HG03571 (cell line): ENCODE measurements around the gene AP1M1.

ENCODE experiments used
- ATAC-seq: cut with Tn5 transposase; IDR thresholded peaks from one replicate; pipeline ENCODE4 v1.9.1; 2021; ENCODE audit not compliant: unreplicated experiment

The AP1M1 gene

GRCh38 chr19:16228637-16229321, 31.1 kb downstream of the AP1M1 start:
- no peak for ATAC-seq

DNA sequence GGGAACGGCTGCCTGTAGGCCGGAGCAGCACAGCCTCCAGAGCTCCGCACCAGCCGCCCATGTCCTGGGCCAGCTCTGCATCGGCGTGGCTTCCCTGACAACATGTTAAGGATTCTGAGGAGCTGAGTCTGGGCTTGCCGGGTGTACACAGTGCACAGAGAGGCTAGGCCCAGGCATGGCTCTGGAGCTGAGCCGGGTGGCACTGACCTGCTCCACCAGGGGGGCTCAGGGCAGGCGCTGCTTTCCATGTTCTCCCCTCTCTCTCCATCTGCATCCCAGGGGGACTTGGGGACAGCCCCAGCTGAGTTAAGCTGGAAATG, 31.6 kb downstream of the AP1M1 start:
- no peak for ATAC-seq

- no peak for ATAC-seq
These were observed 34.4 kb downstream of the AP1M1 start for GRCh38 chr19:16232127-16232526.

- ATAC-seq: no peak
These were observed 34.9 kb downstream of the AP1M1 start for GRCh38 chr19:16232568-16232967.

GRCh38 chr19:16233081-16233776, 35.5 kb downstream of the AP1M1 start:
- no peak for ATAC-seq

GRCh38 chr19:16233836-16234551, 36.3 kb downstream of the AP1M1 start:
- no peak for ATAC-seq

- ATAC-seq: no peak
These were observed 37.1 kb downstream of the AP1M1 start for GRCh38 chr19:16234552-16235445.

DNA sequence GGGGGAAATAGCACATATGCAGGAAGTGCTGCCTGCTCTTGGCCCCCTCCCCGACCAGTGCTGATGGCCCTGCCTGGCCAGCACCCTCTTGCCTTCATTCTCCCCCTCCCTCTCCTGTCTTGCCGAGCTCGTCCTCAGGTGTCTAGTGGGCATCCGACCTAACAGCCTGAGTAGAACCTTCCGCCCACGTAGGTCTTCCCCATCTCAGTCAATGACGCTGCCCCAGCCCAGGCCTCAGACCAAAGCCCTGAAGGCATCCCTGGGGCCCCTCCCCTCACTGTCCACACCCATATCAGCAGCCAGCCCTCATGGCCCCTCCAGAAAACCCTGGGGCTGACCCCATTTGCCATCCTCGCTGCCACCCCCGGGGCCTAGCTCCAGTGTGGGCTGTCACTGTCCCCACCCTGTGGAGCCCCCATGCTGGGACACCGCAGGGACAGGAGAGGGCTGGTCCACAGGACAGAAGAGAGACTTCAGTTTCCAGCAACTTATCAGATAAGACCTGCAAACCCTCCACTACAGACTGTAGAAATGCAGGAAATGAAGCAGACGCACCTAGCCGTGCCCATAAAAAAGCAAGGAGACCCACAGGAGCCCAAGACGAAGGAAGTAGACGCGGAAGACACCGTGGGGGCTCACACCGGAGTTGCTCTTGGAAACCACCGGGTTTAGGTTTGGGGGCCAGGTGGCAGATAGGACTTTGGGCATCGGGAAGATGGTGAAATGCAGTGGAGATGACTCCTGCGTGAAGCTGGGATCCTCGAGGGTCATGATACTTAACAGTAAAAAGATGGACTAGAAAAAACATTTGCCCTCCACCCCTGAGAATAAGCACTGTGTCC, 38.3 kb downstream of the AP1M1 start:
- no peak for ATAC-seq

GRCh38 chr19:16244091-16244490, 46.4 kb downstream of the AP1M1 start:
- ATAC-seq: no peak

GRCh38 chr19:16247353-16248182, 49.9 kb downstream of the AP1M1 start:
- ATAC-seq: no peak

DNA sequence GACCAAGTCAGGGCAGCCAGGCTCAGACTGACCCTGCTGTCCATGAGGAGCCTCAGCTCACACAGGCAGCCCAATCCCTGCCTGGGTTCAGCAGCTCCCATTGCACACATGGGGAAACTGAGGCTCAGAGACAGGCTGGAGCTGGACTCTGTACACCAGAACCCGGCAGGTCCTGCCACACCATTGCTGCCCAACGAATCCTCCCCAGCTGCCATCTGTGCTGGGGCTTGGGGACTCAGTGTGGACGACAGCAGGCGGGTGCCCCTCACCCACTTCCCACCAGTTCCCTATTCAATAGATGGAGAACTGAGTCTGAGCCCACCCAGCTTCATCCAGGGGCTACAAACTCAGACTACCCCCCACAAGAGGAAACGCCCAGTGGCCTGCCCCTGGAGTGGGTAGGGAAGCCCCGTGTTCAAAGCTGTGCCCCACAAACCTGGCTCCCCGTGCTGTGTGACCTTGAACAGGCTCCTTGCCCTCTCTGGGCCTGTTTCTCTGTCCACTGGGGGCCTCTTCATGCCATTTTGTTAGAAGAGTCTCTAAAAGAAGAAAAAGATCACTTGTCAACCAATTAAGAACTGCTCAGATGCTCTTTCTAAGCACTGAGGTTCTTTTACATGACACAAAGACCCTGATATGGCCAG, 50.8 kb downstream of the AP1M1 start:
- ATAC-seq: no peak

DNA sequence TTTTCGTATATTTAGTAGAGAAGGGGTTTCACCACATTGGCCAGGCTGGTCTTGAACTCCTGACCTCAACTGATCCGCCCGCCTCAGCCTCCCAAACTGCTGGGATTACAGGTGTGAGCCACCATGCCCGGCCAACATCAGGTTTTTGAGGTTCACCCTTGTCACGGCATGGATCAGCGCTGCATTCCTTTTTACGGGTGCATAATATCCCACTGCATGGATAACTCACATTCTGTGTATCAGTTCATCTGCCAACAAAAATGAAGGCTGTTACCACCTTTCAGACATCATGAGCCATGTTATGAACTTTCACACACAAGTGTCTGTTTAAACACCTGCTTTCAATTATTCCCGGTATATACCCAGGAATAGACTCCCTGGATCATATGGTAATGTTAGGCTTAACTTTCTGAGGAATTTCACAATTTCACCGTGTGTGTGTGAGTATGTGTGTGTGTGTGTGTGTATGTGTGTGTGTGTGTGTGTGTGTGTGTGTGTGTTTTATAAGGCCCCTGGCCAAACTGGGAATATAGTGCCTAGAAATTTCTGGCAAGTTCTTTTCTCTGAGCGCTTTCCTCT, 52.2 kb downstream of the AP1M1 start:
- no peak for ATAC-seq

- no peak for ATAC-seq
These were observed 54.9 kb downstream of the AP1M1 start for GRCh38 chr19:16252459-16253205.

DNA sequence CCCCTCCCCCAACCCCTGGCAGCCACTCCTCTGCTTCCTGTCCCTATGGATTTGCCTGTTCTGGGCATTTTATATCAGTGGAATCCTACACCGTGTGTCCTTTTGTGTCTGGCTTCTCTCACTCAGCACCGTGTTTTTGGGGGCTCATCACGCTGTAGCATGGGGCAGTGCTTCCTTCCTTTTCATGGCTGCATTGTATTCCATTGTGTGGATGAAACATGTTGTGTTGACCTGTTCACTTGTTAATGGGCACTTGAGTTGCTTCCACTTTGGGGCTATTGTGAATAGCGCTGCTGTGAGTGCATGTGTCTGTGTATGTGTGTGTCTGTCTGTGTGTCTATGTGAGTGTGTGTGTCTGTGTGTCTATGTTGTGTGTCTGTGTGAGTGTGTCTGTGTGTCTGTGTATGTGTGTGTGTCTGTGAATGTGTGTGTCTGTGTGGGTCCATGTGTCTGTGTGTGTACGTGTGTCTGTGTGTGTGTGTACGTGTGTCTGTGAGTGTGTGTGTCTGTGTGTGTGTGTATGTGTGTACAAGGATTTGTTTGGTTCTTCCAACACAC, 57.2 kb downstream of the AP1M1 start:
- no peak for ATAC-seq

DNA sequence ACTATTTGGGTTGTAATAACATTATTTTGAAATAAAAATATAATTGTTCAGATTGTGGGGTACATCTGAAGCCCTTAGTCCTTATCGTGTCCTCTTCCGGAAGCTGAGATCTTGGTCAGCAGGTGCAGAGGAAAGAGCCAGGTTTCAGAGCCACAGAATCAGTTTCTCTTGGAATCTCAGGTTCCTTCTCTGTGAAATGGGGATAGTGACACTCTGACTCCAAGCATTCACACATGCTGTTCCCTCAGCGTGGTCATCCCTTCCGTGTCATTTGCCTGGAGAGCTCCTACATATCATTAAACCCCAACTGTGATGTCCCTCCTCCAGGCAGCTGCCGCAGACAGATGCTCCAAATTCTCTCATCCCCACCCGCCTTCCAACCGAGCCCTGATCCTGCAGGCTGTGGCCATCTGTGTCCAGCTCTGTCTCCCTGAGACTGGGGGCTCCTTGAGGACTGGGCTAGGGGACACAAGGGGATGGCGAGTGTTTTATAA, 59.8 kb downstream of the AP1M1 start:
- no peak for ATAC-seq

- no peak for ATAC-seq
These were observed 60.8 kb downstream of the AP1M1 start for GRCh38 chr19:16258440-16258903.
